AML-193 (cell line): Measurements from ENCODE around the gene ALOX5AP.

Experiments used
- DNase-seq, 2 experiments: peaks; one replicate each; lab custom pipeline; 2025; lab: John Stamatoyannopoulos, UW

Gene ALOX5AP

DNA sequence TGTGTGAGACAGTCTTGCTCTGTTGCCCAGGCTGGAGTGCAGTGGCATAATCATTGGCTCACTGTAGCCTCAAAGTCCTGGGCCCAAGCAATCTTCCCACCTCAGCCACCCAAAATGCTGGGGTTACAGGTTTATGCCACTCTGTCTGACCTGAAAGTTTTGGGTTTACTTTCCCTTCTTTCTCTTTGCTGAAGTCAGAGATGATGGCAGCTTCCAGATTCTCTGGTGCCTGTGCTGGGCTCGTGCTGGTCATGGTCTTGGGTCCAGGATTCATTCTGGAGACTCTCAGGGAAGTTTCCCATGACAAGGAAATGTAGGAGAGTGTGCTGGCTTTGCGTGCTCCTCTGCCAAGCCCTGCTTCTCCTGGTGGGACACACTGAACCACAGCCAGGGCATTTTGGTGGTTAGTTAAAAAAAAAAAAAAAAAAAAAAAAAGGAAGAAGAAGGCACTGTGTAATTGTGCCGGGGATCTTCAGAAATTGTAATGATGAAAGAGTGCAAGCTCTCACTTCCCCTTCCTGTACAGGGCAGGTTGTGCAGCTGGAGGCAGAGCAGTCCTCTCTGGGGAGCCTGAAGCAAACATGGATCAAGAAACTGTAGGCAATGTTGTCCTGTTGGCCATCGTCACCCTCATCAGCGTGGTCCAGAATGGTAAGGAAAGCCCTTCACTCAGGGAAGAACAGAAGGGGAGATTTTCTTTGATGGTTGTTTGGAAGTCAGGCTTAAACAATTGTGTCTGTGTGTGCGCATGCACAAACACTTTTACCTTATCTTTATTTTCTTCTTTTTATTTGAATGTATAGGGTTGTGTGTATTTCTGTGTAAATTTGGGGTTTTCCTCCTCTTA is at the start of gene ALOX5AP:
ALOX5AP (plus strand) TSS at position 519 of the 847 bp plus-strand sequence; CDS start at position 582, 63 bp downstream.
- peak; percentile 98 for DNase-seq

DNA sequence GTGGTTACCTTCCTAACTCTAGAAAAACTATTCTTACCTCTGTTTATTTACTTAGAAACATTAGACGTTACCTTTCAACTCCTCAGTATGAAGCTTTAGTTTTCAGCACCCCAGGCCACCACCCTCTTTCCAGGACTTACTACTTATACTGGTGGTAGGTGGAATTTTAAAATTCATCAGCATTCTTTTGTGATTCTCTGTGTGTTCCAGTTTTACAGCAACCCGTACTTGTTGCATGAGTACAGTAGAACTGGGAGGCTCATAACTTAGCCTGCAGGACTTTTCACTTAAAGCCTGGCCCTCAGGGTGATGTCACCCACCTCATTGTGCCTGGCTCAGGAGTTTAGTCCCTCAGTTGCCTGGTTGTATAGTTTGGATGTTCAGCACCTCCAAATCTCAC is 49.4 kb upstream of the ALOX5AP start:
- DNase-seq: no peak

DNA sequence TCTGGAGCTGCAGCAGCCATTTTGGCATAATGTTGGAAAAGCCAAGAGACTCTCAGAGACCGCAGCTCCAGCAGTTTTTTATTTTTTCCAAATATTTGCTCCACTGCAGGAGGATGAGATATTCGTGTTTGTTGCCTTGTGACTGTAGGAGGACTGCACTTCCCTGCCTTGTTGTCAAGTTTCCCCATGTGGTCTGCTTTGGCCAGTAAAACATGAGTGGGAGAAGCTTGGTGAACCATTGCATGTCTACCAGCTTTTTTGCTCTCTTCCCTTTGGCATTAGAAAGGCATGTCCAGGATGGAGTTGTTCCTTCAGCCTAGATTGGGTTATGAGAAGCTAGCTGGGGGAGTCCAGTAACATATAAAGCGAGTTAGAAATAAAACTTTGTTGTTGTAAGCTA is 47.7 kb upstream of the ALOX5AP start:
- DNase-seq: no peak

DNA sequence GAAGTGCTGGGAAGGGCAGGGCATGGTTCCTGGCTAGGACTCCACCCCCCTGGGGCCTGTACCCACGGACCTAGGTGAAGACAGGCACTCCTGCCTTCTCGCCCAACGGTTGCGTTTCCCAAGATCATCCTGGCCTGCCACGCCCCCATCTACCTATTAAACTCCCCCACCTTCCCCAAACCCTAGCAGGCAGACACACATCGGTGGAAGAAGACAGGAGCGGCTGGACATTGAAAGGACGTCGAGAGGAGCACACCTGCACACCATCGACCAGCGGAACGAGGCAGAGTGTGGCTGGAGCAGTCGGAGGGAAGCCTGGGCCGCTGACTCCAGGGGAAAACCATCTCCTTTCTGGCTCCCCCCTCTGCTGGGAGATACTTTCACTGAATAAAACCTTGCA is 45.6 kb upstream of the ALOX5AP start:
- DNase-seq: no peak

DNA sequence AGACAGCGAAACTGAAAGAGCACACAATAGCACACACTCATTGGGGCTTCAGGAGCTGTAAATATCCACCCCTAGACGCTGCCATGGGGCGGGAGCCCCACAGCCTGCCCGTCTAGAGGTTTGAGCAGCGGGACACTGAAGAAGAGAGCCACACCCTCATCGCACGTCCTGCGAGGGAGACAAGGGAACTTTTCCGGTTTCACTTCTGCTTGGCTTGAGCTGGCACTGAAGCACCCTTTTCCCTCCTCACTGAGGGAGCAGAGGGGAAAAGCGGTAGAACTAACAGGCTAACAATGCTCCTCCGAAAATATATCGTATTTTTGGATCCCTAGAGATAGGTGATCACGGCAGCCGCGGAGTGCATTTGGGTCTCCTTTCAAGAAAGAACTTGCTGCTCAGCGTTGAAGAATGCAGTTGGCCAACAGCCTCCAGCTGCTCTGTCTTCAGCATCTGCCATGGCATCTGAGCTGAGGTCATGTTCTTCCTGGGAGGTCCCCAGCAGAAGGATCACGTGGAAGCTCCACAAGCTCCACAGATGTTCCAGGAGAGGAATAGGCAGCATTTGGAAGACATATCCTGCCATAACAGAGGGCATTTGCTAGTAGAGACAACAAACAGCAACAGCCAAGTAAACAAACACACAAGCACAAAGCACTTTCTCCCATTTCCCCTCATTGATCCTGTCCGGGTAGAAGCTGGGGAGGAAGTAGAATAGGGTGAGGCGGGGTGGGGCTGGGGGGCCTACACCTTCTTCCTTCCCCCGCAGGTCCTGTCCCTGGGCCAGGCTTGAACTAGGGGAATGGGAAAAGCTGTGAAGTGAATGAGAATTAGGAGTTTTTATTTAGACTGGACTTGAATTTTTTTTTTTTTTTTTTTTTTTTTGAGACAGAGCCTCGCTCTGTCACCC is 44.8 kb upstream of the ALOX5AP start:
- DNase-seq: peak; percentile 82 to 89

DNA sequence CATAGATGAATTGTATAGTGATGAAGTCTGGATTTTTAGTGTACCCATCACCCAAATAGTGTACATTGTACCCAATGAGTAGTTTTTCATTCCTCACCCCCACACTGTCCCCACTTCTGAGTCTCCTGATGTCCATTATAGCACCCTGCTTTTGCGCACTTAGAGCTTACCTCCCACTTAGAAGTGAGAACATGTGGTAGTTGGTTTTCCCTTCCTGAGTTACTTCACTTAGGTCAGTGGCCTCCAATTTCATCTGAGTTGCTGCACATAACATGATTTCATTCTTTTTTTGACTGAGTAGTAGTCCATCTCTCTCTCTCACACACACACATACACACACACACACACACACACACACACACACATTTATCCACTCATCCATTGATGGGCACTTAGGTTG is 43.2 kb upstream of the ALOX5AP start:
- DNase-seq: no peak

DNA sequence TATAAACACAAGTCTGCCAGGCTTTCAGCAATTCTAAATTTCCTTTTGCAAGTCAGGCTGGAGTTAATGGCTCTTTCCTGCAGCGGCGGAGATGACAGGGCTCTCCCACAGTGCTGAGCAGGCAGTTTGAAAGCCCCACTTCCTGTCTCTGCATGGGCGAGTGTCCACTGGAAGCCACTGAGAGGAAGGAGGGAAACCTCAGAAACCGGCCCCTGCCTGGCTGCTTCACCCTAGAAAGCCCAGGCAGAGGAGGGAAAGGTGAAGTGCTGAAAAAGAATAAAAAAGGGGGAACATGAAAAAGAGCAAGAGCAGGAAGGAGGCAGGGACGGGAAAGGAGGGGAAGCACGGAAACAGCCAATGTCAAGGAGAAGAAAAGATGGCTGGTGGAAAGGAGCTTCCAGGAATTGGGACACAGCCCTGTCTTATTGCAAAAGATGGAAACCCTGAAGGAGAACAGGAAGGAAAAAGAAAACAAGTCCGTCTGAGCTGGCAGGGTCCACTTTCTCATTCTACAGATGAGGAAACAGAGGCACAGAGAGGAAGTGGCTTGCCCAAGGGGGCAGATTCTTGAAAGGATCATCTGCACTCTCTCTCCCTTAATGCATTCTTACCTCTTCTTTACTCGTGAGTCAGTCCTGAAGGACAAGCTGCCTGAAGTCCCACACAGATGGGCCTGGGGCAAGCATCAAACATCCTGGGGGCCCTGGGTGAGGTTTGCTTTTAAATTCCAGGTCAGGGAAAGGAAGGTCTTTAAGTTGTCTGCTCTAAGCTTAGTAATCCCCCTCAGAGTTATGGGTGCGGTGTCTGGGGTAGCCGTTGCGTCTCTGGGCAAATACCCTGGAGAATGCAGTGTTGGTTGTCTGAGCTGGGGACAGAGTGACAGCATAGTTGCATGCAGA is 38.8 kb upstream of the ALOX5AP start:
- peak; percentile 79 to 86 for DNase-seq

DNA sequence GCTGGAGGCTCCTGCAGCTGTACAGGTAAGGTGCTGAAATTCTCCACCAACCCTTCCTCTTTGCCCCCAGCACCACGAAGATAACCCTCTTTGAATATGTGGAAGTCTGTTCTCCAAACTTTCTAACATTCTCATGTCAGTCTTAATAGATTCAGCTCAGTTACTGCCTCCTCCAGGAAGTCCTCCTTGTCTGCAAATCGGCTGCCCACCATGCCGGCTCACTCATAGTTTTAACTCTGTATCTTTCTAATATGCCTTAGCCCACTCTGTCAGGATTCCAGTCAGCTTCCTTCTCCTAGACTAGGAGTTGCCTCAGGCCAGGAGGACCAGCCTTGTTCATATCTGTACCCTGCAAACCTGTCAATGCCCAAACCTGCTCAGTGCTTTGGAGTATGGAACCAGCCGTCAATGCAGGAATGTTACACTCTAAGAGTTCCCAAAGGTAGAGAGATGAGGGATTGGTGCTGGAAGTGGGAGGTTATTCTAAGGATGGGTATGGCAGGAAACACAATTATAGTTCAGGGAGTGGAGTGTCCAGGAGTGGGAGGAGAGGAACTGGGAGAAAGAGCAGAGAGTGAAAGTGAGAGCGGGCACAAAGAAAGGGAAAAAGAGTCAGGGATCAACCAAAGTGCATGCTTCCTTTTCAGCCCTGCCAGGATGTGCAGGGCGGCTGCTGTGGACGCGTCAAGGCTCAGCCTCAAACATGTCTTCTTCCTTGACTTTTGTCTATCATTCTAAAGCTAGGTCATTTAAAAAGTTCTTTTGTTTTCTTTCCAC is 38.0 kb upstream of the ALOX5AP start:
- DNase-seq: no peak

DNA sequence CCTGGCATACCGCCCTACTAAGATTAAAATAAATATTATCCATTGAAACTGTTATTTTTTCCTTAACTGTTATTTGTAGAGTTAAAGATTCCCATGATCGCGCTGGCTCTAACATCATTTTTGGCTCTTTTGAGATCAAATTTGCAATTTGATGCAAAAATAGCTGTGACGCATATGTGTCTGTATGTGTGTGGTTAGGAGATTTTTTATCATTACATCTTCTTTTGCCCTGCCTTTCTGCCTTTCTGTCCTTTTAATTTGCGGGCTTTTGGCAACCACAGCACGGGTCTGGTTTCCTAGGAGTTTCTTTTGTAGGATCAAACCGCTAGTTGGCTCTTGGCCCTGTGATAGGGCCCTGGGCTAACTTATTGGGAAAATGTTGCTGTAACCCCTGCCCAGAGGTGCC is 37.3 kb upstream of the ALOX5AP start:
- DNase-seq: no peak

DNA sequence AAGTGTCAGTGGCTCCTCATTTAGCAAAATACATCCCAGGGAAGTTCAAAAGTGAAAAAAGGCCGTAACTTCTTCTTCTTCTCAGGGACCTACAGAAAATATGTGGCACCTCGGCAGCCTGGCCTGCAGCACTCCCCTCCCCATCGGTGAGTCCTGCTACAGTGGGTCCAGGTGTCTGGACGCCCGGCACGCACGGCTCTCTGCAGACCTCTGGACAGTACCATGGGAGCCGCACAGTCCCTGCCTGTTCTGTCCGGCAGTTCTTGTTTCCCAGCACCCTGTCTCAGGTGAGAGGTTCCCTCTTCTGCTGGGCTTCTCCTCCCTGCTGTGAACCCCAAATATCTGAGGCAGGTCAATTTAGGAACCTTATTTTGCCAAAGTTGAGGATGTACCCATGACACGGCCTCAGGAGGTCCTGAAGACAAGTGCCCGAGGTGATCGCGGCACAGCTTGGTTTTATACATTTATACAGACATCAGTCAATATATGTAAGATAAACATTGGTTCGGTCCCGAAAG is 36.8 kb upstream of the ALOX5AP start:
- no peak for DNase-seq

DNA sequence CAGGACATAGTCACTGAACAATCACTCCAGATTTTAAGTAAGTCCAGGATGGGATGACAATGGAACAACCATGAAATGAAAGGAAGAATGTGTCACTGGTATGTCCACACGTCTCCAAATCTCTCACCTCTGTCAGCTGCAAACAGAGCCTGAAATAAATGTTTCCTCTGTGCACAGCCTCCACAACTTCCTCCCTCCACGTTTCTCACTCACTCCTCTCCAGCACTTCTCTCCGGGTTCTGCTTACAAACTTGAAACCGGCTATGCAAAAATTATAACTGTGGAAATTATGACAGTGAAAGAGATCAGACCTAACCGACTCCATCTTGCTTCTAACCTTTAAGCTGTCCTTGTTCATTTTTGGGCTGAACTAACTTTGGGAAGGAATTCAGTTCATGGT is 35.0 kb upstream of the ALOX5AP start:
- DNase-seq: peak; percentile 47 to 59

DNA sequence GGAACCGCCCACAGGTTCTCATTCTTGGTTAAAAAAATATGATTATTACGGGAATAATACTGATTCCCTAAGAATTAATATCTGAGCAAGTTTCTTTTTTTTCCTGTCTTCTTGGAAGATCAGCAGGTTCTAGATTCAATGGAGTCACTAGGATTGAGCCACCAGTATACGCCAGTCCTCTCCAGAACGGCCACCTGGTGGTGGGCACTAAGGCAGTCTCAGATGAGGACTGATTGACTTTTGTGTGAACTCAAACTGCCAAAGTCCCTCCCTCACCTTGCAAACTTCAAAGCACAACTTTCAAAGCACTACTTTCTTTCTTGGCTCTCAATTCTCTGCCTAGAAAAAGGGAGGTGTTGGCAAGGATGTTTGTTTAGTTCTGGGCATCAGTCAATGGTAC is 33.3 kb upstream of the ALOX5AP start:
- DNase-seq: no peak

DNA sequence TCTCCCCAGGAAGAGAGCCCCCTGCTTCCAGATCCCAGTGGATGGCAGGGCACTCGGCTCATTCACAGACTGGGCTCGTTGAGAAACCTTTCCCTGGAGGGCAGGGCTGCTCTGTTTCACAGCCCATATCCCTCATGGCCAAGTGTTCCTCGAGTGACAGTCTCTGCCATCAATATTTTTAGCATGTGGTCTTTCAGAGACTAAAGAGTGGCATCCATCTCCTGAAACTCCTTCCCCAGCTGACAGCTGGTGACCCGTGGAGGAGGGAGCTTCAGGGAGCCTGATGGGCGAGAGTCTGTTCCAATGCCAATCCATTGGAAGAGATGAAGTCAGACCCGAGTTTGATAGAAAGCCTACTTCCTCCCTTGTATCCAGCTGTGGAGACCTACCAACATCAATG is 30.7 kb upstream of the ALOX5AP start:
- no peak for DNase-seq

DNA sequence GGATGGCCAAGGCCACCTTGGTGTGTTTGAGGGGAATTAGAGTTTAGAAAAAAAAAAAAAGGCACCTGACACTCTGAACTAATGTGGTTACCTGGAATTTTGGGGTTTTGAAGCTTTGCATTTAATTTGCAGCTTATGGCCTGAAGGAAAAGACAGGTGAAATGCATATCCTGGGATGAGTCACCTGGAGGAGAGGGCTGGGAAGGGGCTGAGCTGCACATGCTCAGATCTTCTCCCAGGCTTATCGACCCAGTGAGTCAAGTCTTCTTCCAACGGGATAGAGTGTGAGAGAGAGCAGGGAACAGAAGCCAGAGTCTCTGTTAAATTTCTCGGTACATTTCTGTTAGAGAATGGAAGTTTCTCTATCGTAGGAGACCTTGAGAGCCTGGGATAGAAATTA is 29.7 kb upstream of the ALOX5AP start:
- DNase-seq: no peak

DNA sequence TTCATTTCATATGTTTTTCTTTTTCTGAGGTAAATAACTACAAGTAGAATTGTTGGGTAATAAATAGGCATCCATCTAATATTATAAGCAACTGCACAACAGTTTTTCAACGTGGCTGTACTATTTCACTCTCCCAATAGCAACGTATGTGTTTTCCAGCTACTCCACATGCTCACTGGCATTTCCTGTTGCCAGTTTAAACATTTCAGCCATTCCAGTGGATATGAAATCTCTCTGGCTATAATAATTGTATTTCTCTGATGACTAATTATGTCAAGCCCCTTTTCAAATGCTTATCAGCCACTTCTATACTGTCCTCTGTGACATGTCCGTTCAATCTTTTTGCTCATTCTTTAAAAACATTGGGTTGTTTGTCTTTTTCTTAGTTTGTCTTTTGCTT is 26.8 kb upstream of the ALOX5AP start:
- DNase-seq: no peak

DNA sequence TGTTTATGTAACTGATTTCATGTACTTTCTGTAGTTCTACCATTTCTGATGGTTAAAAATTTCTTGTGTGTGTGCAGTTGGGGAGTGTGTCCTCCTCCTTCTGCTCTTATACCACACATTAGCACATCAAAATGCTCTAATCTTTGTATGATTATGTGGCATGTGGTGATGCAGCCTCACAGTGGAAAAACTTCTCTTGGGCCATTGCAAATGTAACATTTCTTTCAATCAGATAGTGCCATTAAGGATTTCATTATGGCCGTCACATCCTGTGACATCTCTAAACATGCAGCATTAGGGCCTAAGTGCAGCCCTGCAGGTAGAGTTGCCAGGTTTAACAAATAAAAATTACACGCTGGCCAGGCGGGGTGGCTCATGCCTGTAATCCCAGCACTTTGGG is 24.9 kb upstream of the ALOX5AP start:
- DNase-seq: no peak

DNA sequence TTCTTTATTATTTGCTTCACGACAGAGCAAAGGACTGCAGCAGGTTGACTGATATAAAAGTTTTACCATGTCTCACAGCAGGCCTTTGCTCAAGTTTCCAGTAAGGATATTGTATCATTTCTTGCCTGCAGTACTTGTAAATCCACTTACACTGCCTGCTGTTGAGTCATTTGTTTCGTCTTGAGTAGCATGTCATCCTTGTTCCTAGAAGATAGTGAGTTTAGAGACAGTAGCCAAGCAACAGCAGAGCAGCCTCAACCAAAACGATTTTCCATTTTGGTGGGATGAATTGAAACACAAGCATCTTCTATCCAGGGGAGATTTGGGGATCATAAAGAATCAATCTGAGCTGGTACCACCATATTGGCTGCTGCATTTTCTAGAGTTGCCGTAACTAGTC is 24.0 kb upstream of the ALOX5AP start:
- no peak for DNase-seq

DNA sequence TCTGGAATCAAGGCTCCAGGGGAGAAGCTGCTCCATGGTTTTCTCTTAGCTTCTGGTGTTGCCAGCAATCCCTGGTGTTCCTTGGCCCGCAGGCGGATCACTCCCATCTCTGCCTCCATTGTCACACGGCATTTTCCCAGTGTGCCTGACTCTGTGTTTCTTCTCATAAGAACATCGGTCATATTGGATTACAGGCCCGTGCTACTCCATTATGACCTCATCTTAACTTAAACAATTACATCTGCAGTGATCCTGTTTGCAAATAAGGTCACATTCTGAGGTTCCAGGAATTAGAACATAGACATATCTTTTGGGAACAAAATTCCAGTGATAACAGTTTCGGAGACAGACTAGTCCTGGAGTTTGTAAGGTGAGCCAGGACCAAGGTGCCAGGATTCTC is 23.5 kb upstream of the ALOX5AP start:
- no peak for DNase-seq

DNA sequence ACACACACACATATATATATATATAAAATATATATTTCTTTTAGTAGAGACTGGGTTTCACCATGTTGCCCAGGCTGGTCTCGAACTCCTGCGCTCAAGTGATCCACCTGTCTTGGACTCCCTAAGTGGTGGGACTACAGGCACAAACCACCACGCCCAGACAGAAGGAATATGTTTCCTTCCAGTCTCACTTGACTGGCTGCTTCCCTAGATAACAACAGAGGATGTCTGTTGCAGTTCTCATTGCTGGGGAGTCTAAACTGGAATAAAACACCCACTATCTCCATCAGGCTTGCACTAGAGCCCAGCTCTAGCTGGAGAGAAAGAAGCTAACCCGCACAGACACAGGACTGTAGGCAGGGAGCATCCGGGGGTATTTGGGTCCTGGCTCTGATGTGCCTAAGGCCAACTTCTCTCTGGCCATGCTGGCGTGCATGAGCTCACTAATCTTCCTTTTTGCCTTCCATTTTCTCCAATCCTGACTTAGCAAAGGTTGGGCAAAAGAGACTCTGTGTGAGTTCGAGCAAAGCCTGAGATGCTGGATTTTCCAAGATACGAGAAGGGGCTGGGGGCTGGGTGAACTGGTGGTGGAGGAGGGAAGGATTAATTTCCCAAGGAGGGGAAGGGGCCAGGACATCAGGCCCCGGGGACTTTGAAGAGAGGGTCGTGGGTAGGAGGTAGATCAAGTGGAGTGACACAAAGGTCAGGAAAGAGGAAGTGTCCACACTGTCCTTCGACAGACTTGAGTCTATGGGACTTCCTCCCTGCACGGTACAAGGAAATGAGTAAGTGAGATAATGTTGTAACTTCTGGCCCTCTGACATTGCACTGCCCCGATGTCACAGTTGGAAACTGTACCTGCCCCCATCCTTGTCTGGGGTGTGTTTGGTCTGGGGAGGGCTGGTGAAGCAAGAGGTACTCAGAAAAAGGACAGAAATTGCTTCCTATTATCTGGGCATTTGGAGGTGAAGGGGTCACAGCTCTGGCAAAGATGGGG is 22.5 kb upstream of the ALOX5AP start:
- DNase-seq: peak; percentile 100
